ENCODE data around the gene STAB2.

- no peak for TF ChIP-seq TCF7L2 (IDR thresholded peaks at IDR 0.05; ENCODE audit: borderline replicate concordance, extremely low read depth, insufficient read depth, insufficient read length)
- no peak for TF ChIP-seq CTCF (IDR thresholded peaks at IDR 0.05 in 2 of 3, conservative IDR thresholded peaks at IDR 0.05 in 1 of 3; ENCODE audit: borderline replicate concordance in 1 of 3, insufficient read depth in 1 of 3, low read depth in 2 of 3, low read length in 2 of 3)
- no peak for TF ChIP-seq POLR2A (IDR thresholded peaks at IDR 0.05; ENCODE audit: borderline replicate concordance, extremely low read depth, insufficient read depth, insufficient read length)
- TF ChIP-seq MAX (IDR thresholded peaks at IDR 0.05), result no peak
Measured at GRCh38 chr12:103647267-103647666, 60.2 kb downstream of the STAB2 start.
